Activated CD4-positive, alpha-beta T cell treated with anti-CD3 and anti-CD28 coated beads for 1 hour (primary cell): ENCODE results near the gene GGT6.

ENCODE experiments used
- DNase-seq: peaks from one replicate; pipeline ENCODE4 v3.0.0-alpha.2; 2020

Gene GGT6

DNA sequence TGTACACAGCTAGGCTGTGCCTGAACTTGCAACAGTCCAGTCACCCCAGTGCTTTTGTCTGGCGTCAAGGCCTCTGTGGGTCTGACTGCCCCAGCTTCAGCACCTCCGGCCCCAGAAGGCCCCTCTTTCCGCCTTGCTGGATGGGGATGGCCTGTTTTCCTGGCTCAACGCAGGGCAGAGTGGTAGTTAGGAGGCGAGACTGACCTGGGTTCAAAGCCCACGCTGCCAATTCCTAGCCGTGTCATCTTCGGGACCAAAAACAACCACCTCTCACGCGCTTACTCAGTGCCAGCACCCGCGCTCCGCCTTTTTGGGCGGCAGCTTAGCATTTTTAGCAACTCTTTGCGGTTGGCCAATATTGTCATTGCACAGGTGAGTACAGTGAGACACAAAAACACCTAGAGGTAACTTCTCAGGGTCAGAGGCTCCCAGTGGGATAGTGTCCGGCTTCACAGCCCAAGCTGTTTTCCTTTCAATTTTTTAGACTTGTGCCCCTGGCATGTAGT, 9.8 kb downstream of the GGT6 start:
- DNase-seq = no peak

DNA sequence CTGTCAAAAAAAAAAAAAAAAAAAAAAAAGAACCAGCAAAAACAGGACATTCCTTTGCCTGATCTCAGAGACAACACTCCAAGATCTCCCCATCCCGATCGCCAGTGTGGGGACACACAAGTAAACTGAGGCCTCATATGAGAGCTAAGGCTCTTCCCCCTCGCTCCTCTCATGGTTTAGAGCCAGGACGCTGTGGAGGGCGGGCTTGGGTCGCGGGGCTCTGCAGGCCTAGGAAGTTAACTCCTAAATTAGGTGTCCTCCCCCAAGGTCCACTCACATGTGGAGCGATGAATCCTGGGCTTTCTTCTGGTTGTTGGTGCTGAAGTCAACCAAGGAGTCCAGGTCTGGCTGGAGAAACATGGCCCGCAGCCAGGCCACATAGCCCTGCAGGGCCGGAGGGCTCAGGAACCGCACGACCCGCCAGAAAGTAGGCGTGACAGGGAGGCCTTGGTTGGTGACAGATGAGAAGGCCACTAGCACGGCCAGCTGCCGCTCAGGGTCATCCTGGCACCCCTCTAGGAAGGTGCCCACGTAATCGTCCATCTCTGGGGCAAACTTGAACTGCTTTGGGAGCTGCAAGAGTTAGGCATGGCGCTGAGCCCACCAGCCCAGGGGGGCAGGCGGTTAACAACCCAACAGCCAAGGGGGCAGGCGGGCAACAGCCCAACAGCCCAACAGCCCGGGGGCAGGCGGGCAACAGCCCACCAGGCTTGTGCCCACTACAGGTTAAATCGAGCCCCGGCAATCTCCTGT, 10.4 kb downstream of the GGT6 start:
- DNase-seq = no peak

DNA sequence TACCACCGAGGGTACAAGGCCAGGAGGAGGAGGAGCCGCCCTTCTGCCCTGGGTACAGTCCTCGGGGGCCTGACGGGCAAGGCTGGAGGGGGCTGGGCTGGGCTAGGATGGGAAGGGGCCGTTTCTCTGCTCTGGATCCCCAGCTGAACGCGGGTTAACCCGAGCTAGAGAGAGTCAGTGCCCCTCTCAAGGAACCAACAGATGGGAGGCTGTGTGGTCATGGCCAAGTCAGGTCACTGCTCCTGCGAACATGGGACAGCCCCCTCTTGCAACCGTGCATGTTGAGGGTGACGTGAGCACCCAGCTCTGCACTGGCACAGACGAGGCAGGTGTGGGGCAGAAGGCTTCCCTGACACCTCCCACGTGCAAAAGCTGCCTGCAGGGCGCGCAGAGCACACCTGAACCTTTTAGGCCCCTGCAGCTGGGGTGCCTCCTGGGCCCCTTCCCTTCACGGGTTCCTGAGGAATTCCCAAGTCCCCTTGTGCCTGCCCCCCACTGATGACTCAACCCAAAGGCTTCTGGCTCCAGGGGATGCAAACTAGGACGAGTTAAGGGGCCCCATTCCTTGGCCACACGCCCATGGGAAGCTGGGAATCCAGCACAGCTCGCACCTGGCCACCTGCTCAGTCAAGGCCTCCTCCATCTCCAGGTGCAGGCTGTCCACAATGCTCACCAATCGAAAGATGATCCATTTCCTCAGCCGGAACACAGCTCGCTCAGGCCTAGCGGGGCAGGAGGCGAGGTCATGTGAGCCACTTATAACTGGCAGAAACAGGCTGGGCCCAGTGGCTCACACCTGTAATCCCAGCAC, 11.5 kb downstream of the GGT6 start:
- no peak for DNase-seq

DNA sequence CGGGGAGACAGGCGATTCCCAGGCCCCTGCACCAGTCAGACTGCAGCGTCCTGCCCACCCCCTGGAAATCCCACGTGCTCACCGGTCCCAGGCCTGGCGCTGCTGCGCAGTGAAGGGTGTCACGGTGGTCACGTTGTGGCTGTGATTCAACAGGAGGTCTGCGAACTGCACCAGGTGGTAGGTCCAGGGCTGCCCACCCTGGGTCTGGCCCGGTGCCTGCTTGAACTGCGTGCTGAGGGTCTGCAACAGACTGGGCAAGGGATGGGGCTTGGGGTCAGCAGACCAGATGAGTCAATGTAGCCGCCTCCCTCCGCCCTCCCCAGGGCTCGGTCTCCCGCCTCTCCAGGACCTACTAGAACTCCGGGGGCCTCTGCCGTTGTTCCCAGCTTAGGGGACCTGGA, 12.3 kb downstream of the GGT6 start:
- DNase-seq = no peak

DNA sequence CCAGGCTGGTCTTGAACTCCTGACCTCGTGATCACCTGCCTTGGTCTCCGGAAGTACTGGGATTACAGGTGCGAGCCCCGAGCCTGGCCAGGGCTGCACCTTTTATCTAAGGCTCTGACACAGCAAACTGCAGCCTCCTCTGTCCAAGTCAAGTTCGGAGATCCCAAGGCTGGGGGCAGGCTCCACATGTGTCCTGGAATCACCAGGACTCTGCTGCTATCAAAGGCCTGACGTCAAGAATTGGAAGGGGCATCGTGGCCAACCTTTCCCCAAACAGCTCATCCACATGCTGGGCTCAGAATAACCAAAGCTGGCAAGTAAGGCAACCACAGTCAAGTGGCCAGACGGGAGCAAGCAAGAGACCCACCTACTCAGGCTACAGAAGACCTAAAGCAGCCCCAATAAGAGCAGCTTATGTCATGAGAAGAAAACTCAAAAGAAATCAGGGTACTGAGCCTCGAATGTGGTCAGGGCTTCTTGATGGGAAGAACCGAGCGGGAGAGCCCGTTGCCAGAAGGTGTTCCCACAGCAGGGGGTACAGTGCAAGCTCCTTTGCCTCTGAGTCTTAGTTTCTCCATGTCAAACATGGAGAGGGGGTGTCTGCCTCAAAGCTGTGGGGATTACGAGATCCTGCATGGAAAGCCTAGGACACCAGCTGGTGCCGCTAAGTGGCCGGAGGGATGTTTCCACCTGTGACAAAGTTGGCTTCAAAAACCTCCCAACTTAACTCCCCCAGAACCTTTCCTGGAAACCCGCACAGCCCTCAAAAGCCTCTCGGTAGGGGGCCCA, 13.1 kb downstream of the GGT6 start:
- DNase-seq = no peak

DNA sequence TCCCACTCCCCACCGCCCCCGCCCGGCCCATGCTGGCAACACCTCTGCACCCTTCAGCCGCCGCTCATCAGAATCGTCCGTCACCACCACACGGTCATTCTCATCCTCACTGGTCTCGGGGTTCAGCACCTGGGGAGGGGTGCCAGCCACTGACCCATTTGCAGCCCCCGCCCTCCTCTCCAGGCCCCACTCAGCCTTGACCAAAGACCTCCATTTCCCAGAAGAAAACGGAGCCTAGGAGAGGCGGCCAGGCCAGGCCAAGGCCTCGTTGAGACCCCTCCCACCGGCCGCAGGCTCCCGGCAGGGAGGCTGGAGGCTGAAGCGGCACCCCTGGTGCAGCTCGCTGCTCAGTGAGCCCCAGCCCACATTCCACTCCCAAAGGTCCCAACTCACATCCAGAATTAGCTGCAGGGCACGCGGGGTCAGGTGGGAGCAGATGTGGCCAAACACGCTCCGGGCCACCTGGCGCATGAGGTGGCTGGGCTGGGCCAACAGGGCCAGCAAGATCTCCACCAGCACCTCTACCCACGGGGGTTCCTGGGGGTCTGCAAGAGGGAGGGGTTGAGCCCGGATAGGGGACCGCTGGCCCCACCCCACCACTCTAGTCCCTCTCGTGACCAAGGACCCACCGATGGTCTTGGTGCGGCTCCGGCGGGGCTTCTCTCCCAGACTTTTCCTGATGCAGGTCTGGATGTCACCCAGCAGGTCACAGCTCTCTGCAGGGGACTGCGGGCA, 15.0 kb downstream of the GGT6 start:
- no peak for DNase-seq

DNA sequence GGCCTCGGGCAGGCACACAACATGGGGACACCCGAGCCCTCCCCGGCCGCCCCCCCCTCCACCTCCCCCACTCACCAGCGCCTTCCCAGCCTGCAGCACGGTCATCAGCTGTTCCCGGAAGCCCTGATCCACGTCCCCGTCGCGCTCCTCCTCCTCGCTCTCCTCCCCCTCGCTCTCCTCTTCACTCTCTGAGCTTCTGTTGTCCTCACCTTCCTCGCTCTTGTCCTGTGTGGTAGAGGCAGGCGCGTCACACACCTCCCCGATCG, 15.5 kb downstream of the GGT6 start:
- no peak for DNase-seq

DNA sequence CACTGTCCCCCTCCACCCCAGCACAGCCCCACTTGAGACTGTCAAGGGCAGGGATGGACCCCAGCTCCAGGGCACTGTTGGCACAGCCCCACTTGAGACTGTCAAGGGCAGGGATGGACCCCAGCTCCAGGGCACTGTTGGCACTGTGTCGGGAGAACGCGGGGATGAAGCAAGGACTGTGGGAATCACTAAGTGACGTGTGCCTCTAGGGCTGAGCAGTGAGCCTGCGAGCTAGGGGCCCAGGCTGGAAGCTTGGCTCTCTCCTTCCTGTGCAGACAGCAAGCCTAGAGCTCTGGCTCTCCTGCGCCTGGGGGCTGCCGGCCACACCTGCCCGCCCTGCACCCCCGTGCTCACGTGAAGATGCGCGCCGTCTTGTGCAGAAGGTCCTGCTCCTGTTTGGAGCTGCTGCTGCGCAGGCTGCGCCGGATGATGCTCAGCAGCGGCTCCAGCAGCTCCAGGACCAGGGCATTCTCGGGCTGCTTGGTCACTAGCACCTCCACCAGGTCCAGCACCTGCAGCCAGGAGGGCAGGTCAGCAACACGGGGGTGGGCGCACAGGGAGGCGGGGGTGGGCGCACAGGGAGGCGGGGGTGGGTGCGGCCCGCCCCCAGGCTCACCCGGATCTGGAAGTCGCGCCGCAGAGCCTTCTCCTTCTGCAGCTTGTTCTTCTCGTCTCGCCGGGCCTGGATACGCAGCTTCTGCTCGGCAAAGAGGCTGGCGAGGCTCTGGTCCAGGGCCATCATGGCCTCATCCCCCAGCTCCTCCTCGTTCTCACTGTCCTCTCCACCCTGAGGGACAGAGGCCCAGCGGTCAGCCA, 16.0 kb downstream of the GGT6 start:
- no peak for DNase-seq

DNA sequence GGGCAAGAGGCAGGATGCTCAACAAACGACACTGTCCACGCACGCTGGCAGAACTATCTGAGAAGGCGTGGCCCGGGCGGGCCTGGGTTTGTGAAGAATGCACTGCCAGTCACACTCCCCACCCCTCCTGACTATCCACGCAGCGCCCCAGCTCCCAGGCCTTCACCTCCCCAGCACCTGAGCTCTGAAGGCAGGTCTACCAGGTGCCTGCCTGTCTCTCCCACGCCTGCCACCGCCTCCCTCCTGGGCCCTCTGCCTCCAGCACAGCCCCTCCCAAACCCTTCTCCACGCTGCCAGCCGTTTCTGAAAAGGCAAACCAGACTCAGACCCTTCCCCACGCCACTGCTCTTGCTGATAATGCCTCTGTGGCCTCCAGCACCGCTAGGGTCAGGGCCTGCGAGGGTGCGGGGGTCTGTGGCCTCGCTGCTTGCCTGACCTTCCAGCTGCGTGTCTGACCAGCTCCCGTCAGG, 16.8 kb downstream of the GGT6 start:
- DNase-seq = no peak

DNA sequence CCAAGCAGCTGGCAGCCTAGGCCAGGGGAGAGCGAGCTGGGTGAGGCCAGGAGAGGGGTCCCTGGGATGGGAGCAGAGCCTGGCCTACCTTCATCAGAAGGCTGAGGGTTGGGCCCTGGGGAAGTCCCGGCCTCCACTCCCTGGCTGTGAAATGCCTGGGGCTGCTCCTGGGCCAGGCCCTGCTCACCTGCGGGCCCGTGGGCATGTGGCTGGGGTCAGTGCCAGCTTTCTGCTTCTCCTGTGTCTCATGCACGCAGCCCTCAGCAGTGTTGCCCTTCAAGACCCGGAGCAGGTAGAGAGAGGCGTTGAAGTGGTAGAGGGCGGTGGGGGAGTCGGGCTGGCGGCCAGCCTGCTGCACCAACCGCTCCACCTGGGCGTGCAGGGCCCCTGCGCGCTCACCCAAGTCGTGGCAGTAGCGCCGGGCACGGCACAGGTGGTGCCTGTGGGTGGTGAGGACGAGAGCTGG, 17.6 kb downstream of the GGT6 start:
- DNase-seq = no peak

DNA sequence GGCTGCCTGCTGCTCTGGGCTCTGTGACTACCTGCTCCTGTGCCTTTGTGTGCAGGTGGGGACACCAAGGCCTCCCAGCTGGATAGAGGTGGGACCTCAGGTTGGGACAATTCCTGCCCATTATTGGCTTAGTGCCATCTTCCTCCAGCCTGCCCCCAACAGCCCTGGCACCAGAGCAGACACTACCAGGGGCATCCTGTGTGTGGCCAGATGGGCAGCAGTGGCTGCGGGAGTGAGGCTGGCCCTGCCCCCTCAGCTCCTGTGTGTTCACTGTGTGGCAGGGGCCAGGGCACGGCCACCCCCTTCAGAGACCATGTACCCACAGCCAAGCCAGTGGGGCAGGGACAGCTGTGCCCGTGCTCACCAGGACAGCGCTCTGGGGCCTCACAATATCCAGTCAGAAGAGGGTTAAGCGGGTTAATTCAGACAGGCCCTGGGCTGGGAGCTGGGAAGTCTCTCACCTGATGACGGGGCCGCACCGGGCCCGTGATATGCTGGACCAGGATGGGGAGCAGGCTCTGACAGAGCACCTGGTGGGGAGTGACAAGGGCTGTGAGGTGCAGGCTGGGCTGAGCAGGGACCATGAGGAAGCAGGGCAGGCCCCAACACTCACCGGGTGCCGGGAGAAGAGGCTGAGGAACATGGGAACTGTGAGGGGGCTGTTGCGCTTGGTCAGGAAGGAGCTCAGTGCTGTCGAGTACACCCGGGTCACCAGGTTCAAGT, 18.2 kb downstream of the GGT6 start:
- no peak for DNase-seq

DNA sequence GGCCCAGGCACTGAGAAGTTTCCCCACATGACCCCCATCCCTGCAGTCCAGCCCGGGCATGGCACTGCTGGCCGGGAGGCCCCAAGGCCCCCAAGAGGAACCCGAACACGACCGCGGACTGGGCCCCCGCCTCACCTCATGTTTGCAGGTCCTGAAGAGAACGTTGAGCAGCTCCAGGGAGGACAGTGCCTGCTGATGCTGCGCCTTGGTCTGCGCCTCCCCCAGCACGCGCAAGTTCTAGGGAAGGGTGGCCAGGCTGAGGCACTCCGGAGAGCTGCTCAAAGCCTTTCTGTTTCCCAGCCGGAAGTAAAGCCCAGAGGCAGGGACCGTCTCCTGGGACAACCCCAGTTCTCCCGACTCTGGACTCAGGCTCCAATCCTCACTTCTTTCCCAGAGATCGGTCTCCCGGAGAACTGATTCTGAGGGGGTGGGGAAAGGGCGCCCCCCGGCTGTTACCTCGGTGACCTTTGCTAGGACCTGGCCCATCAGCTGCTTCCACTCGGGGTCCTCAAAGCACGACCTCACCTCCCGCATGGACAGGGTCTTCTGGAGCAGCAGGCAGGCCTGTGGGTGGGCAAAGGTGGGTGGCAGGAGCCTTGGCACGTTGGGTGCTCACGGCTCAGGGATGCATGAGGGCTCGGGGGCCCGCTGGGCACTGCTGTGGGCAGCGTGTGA, 18.9 kb downstream of the GGT6 start:
- no peak for DNase-seq

DNA sequence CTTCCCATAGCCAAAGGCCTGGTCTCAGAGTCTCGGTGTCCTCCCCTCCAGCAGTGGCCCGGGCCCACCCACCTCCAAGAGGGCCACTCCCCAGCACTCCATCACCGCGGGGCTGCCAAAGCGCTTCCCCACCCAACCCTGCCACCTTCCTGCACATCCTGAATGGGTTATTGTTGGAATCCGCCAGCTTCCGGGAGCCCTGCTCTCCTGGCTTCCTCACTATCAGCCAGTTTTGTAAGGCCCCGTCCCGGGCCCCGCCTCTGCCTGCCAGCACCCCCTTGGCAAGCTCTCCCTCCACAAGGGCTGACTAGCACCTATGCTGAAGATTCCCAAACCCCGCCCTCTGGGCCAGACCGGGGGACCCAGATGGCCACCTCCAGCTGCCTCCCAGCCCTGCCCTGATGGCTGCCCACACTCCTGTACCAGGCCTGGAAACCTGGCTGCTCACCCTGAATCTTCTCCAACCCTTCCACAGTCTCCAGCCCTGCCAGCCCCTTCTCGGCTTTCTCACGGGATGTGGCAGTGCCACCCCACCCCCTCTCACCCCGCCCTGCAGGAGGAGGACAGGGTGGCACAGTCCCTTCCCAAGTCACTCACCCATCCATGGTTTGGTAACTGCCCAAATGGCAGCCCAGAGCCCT, 19.6 kb downstream of the GGT6 start:
- no peak for DNase-seq

DNA sequence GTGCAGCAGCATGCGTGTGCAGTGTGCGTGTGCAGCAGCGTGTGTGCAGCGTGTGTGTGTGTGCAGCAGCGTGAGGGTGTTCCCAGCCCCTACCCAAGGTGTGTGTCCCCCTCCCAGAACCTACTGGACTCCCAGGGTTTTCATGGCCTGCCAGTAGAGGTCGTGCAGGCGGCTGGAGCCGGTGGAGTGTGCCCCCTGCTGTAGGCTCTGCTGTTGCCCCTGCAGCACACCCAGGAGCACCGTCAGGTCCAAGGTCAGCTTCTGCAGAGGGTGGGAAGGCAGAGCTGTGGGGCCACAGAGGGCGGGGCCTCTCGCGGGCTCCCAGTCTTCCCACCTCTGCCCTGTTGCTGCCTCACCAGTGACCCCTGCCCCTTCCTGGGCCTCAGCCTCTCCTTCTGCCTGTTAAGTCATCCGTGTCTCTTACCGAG, 20.1 kb downstream of the GGT6 start:
- DNase-seq = no peak

DNA sequence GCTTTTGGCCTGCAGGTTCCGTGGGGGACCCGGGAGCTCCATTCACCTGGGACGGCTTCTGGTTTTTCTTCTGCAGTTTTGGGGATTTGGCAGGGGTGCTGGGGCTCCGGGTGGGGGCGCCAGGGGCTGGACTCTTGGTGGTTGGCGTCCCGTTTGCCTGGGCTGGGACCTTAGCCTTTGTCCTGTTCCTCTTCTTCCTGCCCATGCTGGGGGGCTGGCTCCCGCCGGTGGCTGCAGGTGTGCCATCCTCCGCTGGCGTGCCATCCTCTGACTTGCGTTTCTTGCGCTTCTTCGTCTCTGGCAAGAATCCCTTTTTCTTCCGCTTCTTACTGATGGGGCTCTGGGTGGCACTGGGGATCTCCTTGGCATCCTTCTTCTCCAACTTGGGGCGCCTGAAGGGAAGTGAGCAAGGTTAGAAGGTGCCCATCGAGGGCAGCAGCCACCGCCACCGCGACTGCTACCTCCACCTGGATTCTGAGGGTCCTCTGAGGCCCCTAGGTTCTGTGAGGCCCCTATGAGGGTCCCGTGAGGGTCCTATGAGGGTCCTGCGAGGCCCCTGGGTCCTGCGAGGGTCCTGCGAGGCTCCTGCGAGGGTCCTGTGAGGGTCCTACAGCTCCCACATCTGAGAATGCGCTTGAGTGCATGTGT, 20.7 kb downstream of the GGT6 start:
- DNase-seq = no peak

DNA sequence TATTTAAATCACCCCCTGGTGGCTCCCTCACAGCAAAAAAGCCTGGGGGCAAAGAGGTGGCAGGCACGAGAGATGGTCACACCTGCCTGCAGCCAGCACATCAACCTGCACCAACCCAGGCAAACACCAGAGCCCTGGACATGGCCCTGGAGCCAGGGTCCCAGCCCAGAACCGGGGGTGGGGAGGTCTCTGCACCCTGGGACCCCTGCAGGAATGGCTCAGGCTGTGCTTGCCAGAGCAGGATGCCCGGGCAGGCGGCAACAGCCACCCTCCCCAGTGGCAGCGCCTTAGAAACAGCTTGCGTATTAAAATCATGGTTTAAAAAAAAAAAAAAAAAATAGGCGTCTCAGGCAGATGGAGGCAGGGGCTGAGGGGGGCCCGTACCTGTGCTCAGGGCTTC, 21.4 kb downstream of the GGT6 start:
- DNase-seq = no peak

DNA sequence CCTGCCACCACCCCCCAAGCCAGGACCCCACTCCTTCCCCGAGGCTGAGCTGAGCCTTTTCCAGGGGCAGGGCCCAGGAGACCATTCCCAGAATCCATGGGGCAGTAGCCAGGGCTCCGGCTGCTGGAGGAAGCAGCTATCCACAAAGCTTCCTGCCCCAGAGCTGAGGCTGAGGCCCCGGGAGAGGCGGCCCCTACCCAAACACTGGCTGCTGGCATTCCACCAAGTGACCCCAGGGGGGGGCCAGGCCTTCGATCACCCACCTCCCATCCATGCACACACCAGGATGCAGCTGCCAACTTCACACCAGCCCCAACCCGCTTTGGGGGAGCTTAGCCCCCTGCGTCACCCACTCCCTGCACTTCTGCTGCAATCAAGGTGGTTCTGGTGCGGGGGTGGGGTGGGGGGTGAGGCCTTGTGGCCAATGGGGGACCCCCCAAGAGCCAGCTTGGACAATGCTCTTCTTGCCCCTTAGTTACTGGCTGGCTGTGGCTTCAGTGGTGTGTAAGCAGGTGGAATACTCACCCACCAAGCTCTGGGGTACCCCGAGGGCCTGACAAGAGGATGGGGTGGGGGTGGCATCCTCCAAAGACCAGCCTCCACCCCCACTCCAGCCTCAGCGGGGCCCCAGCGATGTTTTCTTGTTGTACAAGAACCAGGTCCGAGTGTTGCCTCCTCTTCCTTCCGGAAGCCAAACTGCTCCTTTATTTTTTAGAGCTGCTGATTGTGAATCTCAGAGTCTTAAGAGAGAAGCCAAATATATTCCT, 22.0 kb downstream of the GGT6 start:
- DNase-seq = no peak

DNA sequence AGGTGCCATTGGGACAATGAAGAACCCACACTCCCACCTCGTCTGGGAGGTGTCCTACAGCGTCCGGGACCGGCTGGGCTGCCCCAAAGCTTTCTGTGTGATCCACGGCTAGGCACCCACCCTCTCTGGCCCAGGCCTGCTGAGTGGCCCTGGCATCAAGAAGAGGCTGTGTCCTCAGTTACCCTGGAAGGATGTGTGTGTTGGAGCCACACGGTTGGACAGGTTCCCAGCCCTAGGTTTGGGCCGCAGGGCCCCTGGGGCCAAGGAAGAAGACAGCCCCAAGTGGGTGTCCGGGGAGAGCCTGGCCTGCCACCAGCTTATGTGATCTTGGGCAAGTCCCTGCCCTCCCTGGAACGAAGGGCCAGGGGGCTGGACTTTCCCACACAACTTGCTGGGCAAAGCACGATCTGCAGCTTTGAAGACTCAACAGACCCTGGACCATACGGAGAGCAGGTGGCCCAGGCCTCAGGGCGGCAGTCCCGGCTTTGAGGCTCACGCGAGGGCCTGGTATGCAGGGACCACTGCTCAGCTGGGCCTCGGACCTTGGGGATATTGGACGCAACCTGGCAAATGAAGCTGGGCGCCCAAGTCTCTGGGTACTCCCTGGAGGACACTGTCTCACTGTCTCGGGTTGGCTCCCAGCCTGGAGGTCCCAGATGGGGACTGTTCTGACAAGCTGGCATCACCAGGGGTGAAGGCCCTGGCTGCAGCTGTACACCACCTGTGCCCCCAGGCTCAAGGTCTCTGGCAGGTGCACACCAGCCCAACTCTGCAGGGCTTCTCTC, 22.7 kb downstream of the GGT6 start:
- no peak for DNase-seq
